ENCODE measurements around the gene AJAP1.

DNA sequence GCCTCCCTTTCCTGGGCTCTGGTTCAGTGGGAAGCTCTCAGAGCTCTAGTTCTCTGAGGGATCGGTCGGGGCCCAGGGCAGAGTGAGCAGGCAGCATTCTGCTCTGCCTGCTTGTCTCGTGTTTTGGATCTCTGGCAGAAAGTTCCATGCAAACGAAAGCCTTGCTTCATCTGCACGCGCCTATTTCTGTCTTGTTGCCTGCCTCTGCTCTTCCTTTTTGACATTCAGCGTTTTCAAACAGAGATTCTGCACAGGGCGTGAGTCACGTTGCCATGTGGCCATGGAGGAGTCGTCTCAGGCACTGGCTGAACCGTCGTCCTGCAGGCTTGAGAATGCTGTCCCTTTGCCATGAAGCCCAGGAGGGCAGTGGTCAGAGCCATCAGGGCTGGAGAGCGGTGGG, 20.3 kb downstream of the AJAP1 start:
- TF ChIP-seq POLR2AphosphoS5 (IDR thresholded peaks at IDR 0.05; ENCODE audit: low read depth, low read length) (no peak), CTCF (IDR thresholded peaks at IDR 0.05) (no peak)

Measured in Panc1 (cell line).